Activated T-helper 9 cell treated with anti-CD3 and anti-CD28 coated beads, Interleukin-2, amount 50 U/mL, for 16 hours (primary cell): ENCODE measurements around the gene RAB11FIP3.

Experiments
- DNase-seq: peaks from one replicate; pipeline ENCODE4 v3.0.0-alpha.2; 2020; ENCODE audit warnings: low read depth

RAB11FIP3 gene

GRCh38 chr16:533391-534123 is 108.1 kb downstream of the RAB11FIP3 start:
- DNase-seq, result no peak

DNA sequence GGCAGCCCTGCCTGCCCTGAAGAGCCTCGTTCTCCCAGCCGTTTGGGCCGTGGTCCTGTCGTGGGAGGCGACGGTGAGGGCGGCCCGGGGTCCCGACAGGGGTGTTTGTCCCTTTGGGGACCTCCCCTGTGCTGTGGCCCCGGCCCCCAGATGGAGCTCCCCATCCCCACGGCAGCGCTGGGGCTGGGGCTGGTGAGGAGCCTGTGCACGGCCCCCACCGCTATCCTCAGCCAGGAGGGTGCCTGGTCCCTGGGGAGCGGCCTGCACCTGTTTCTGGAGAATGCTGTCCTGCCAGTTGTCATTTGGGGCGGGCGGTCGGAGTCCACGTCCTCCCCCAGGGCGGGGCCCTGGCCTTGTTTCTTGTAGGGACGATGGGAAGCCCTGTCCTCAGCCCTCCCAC is 108.7 kb downstream of the RAB11FIP3 start:
- DNase-seq, result no peak

DNA sequence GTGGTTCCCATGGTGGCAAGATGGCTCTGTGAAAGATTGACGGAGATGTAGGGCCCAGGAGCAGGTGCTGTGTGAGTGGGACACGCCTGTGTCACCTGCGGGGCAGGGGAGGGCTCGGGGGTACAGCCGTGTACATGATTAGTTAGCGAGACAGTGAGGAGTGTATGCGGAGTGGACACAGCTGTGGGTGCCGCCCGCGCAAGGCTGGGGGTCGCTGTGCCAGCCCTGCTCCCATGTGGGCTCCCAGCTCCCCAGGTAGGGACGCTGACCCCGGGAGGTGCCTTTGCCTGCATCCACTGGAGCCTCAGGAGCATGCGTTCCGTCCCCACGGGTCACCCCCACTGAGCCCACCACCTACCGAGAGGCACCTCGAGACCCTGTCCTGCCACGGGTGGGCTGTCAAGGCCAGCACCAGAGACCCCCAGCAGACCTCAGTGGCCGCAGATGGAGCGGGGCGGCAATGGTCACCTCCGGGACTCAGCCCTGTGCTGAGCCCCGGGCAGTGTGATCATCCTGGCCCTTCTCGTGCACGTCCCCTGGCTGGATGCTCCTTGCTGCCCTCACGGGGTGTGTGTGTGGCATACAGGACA is 109.5 kb downstream of the RAB11FIP3 start:
- DNase-seq, result no peak

- no peak for DNase-seq
Observed at GRCh38 chr16:535446-536405, 110.3 kb downstream of the RAB11FIP3 start.

GRCh38 chr16:536746-537145 is 111.3 kb downstream of the RAB11FIP3 start:
- no peak for DNase-seq

GRCh38 chr16:537415-538335 is 112.2 kb downstream of the RAB11FIP3 start:
- DNase-seq, result no peak

DNA sequence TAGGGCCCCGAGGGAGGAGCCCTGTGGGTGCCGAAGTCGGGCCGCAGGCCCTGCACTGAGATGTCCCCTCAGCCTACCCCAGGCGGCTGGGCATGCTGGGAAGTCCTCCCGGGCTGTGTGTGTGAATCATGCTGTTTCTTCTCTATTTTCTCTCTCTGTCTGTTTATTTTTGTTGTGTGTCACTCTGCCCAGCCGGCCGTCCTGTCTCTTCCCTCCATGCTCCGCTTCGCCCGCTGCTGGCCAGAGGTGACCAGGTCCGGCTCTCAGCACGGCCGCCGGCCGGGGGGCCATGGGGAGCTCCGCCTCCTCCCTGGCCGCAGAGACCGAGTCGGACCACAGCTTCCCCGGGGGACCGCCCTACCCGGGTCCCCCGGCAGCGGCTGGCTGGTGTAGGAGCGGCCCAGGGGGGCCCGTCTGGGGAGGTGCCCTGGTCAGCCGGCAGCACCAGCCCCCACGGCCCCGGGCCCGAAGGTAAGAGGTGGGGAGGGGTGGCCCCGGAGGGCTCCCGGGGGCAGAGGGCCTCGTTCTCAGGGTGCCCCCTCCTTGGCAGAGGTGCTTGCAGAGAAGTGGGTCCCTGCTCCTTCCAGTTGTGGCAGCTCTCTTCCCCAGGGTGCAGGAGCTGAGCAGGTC is 114.6 kb downstream of the RAB11FIP3 start:
- DNase-seq, result no peak

- no peak for DNase-seq
Observed at GRCh38 chr16:540645-541340, 115.3 kb downstream of the RAB11FIP3 start.

DNA sequence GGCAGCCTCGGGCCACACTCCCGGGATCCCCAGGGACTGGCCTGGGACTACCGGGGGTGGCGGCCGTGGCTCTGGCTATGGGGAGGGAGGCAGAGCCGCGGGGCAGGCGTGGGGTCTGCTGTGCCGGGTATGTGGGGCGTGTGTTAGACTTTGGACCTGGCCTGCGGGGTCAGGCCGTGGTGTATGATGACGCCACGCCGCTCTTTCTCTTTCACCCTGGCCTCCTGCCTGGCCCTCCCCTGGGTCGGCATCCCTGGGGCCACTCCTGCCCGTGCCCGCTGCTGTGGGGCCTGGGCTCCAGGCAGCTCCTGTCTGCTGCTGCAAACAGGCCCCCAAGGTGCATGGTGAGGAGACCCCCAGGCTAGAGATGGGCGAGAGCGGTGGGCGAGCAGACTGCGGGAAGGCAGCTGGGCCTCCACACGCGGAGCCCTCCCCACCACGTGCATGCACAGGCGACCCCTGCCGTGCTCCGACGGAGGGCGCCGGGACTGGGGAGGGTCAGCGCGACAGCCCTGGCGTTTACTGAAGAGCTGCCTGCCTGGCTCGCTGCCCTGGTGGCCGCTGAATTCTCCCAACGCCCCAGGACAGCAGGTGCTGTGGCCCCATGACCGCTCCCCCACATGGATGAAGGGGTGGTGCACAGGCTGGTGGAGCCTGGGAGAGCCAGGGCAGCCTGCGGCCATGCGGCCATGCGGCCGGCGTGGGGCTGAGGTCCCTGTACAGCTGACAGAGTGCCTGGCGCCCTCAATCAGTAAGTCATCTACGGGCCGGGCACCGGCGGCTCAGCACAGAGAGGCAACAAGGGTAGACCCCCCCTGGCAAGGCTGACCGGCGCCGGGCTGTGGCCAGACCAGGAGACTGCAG is 118.1 kb downstream of the RAB11FIP3 start:
- DNase-seq, result no peak

DNA sequence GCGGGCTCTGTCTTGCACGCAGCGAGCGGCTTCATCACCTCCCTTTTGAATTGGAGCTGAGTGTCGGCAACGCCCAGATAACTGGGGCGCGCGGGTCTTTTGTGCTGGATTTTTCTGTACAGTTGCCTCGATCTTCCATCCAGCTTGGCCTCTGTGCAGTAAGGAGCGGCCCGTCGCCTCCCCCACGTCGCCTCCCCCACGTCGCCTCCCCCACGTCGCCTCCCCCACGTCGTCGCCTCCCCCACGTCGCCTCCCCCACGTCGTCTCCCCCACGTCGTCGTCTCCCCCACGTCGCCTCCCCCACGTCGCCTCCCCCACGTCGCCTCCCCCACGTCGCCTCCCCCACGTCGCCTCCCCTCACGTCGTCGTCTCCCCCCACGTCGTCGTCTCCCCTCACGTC is 119.1 kb downstream of the RAB11FIP3 start:
- no peak for DNase-seq

DNA sequence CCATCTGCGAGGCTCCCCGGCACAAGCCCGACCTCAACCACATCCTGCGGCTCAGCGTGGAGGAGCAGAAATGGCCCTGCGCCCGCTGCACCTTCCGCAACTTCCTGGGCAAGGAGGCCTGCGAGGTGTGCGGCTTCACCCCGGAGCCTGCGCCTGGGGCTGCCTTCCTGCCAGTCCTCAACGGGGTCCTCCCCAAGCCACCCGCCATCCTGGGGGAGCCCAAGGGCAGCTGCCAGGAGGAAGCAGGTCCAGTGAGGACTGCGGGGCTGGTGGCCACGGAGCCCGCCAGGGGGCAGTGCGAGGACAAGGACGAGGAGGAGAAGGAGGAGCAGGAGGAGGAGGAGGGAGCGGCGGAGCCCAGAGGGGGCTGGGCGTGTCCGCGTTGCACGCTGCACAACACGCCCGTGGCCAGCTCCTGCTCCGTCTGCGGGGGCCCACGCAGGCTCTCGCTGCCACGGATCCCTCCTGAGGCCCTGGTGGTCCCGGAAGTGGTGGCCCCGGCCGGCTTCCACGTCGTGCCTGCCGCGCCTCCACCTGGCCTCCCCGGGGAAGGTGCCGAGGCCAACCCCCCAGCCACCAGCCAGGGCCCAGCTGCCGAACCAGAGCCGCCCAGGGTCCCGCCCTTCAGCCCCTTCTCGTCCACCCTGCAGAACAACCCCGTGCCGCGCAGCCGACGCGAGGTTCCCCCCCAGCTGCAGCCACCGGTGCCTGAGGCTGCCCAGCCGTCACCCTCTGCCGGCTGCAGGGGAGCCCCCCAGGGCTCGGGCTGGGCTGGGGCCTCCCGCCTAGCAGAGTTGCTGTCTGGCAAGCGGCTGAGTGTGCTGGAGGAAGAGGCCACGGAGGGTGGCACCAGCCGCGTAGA is 121.7 kb downstream of the RAB11FIP3 start:
- DNase-seq, result peak; percentile 32

- DNase-seq, result no peak
Observed at GRCh38 chr16:548586-548985, 123.1 kb downstream of the RAB11FIP3 start.

- no peak for DNase-seq
Observed at GRCh38 chr16:549544-550263, 124.3 kb downstream of the RAB11FIP3 start.

DNA sequence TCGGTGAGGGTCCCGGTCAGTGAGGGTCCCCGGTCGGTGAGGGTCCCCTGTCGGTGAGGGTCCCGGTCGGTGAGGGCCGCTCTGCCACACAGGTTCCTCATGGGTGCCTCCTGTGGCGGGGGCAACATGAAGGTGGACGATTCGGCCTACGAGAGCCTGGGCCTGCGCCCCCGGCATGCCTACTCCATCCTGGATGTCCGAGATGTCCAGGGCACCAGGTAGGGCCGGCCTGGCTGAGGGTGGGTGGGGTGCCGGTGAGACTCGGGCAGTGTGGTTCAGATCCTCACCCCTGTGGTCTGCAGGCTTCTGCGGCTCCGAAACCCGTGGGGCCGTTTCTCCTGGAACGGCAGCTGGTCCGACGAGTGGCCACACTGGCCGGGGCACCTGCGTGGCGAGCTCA is 125.8 kb downstream of the RAB11FIP3 start:
- DNase-seq, result no peak

- DNase-seq, result no peak
Observed at GRCh38 chr16:552171-552570, 126.7 kb downstream of the RAB11FIP3 start.

DNA sequence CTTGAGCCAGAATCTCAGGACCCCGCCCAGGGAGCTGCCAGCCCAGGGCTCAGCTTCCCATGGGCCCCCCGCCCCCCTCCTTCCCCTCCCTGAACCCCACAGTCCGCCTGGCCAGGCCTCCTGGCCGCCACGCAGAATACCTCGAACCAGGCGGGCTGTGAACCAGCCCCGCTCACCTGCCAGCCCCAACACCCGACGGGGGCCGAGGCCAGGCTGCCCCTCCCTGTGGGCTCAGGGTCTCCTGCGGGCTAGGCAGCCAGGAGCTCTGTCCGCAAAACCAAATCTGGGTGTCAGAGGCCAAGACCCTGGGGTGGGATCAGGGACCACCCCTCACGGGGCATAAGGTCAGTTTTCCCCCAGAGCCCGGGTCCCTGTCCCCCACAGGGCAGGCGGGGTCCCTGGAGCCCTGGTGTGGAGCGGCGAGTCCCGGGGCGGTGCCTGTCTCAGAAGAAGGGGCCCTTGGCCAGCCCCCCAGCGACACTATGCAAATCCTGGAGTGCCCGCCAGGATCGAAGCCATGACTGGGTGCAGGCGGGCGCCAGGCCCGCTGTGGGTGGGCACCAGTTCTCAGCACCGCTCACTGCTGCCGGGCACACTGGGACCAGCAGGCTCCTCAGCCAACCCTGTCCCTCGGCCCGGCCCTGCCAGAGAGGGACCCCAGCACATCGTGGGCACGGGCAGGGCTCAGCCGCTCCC is 128.3 kb downstream of the RAB11FIP3 start:
- no peak for DNase-seq

GRCh38 chr16:554297-554621 is 128.8 kb downstream of the RAB11FIP3 start:
- DNase-seq, result no peak
